ENCODE data around the gene CEACAM7.
"Not testable (repeated sequence)": the region's sequence is repeated elsewhere in the genome, so short reads cannot be mapped to it uniquely, and the experiment has no call there.

Gene CEACAM7

GRCh38 chr19:41656756-41657155, 31.3 kb downstream of the CEACAM7 start:
- DNase-seq (ENCODE audit: low read depth) = not testable (repeated sequence)

DNA sequence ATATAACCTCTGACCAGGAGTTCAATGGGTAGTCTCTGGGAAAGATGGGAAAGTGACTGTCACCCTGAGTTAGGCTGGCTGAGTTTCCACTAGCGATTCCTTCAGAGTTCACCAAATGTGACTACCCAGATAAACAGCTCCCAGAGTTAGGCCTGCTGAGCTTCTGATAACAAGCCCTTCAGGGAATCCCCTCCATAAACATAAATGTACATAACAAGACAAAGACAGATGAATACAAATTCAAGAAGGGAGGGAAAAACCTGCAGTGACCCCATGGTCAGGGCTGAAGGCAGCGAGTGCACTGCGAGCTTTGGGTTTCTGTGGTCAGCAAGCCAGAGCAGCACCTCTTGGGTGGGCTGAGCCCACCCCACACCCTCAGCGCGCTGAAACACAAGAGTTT, 35.8 kb downstream of the CEACAM7 start:
- DNase-seq (ENCODE audit: low read depth) = no peak

- DNase-seq (ENCODE audit: low read depth) = no peak
Observed at GRCh38 chr19:41649827-41650226, 38.2 kb downstream of the CEACAM7 start.

DNA sequence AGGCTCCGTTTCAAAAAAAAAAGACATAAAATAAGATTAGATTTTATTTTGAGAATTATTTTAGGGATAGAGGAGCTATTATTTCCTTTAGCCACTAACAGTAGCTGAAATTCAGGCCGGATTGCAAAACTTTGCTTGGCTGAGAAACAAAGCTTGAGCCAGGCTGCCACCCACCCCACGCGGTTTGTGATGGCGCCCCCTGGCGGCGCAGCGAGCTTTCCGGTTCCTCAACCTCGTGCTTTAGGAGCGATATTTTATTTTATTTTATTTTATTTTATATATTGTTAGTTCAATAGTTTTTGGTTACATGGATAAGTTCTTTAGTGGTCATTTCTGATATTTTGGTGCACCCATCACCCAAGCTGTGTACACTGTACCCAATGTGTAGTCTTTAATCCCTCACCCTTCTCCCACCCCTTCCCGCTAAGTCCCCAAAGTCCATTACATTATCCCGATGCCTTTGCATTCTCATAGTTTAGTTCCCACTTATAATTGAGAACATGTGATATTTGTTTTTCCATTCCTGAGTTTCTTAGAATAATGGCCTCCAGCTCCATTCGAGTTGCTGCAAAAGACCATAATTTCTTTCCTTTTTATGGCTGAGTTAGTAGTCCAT, 41.4 kb downstream of the CEACAM7 start:
- peak; percentile 13 for DNase-seq (ENCODE audit: low read depth)

GRCh38 chr19:41641879-41642485, 46.1 kb downstream of the CEACAM7 start:
- peak; percentile 50 for DNase-seq (ENCODE audit: low read depth)

DNA sequence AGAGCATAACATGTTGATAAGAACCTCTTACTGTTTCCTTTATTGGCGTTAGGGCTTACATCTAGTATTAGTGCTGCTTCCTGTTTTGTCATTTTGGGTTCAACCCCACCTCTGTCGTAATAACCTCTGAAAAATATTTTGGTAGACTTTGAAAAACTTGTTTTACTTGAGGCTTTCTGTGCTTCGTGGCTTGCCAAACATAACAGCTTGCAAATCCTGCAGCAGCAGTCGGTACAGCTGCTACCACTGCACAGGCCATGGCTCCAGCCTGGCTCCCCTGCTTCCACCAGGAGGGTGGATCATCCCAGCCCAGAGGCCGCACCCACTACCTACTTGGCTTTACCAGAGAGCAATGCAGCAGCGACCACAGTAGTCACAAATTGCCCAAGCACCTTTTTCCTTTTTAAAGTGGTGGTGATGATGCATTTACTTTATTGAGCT, 49.4 kb downstream of the CEACAM7 start:
- DNase-seq (ENCODE audit: low read depth) = no peak

- DNase-seq (ENCODE audit: low read depth) = no peak
Observed at GRCh38 chr19:41637484-41637883, 50.6 kb downstream of the CEACAM7 start.

GRCh38 chr19:41627966-41628675, 59.9 kb downstream of the CEACAM7 start:
- DNase-seq (ENCODE audit: low read depth) = no peak

DNA sequence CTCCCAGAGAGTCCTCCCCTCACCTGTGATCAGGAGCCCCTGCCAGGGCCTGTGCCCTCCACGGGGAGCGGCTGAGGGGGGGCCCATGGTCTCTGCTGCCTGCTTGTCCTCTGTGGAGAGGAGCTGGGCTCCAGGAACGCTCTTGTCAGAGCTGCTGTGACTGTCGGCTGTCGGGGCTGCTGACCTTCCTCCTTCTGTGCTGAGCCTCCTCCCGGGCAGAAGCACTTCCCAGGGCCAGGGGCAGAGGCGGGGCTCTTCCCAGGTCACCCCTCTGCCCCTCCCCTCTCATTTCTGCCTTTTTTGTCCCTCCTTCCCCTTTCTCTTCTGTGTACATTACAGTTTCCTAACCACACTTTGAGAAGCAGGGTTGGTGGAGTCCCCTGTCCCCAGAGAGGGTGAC, 61.2 kb downstream of the CEACAM7 start, which contains the start of gene CEACAM4:
Gene CEACAM4 (minus strand): TSS at position 198 of the 400 bp plus-strand sequence. CDS start 111 bp downstream, at position 87.
- DNase-seq (ENCODE audit: low read depth) = no peak

- no peak for DNase-seq (ENCODE audit: low read depth)
Observed at GRCh38 chr19:41626278-41626677, 61.8 kb downstream of the CEACAM7 start.

GRCh38 chr19:41624937-41625336, 63.1 kb downstream of the CEACAM7 start:
- no peak for DNase-seq (ENCODE audit: low read depth)

DNA sequence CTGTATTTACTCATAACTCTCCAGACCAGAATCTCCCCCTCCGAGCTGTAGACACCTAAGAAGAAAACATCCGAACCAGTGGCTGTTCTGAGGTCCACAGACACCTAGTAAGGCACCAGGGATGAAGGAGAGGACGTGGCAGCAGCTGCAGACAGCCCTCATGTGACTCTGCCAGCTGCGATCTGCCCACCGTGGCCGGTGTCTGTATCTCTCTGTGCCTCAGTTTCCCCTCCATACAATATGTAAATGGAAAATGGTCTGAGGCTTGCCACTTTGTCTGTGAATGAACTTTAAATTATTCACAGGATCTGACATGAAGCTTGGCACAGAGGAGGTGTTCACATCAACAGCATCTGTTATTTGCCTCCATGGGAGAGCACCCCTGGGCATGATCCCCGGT, 63.6 kb downstream of the CEACAM7 start:
- DNase-seq (ENCODE audit: low read depth) = no peak

DNA sequence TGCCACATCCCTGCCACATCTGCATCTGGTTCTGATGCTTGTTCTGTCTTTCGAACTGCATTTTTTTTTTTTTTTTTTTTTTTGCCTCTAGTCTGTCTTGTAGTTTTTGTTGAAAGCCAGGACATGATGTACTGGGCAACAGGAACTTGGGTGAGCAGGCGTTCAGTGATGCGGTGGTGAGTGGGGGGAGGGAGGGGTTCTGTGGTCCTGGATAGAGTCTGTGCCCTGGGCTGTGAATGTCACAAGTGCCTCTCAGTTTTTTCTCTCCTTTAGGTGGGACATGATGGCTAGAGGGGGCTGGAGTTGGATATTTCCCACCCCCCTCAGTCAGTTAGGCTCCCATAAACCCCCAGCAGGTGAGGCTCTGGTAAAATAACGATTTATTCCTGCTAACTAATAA, 64.7 kb downstream of the CEACAM7 start:
- no peak for DNase-seq (ENCODE audit: low read depth)

Measured in stimulated activated CD8-positive, alpha-beta memory T cell treated with anti-CD3 and anti-CD28 coated beads, Interleukin-15, amount 100 ng/mL, for 1 hour (primary cell).